Uterus (tissue), 4 donors: ENCODE data around the gene PDZD8. TPM values are rescaled to one million over a fixed set of nuclear protein-coding genes. Genes with fewer than 3 reads are reported as not detected.

ENCODE experiments used
- DNase-seq, 2 donors: peaks; one replicate each; pipeline ENCODE4 v3.0.0-alpha.2; 2019 to 2020
- H3K27ac ChIP-seq, 2 donors: fragments of 200-600 bp; sonication (generic); 1 replicate in 1 of 2; 2 replicates in 1 of 2; pipeline ENCODE4 v1.5.1; 2016 to 2018
- H3K27me3 ChIP-seq, 2 donors: fragments of 200-600 bp; sonication (generic); one replicate each; pipeline ENCODE4 v1.5.1; 2018 to 2019; ENCODE audit warnings: control low read depth in 1 of 2
- H3K36me3 ChIP-seq, 2 donors: fragments of 200-600 bp; sonication (generic); one replicate each; pipeline ENCODE4 v1.5.1; 2019; ENCODE audit warnings: control low read depth in 1 of 2
- H3K4me1 ChIP-seq, 2 donors: fragments of 200-600 bp; sonication (generic); one replicate each; pipeline ENCODE4 v1.5.1; 2018 to 2019; ENCODE audit warnings: control low read depth in 1 of 2
- H3K4me3 ChIP-seq, 2 donors: fragments of 200-600 bp; sonication (generic); 1 replicate in 1 of 2; 2 replicates in 1 of 2; pipeline ENCODE4 v1.5.1; 2018 to 2019; ENCODE audit warnings: mild to moderate bottlenecking in 1 of 2
- H3K9me3 ChIP-seq, 2 donors: fragments of 200-600 bp; sonication (generic); one replicate each; pipeline ENCODE4 v1.5.1; 2019; ENCODE audit warnings: control low read depth in 1 of 2
- POLR2A ChIP-seq, 2 donors: fragments of 450-650 bp; IDR thresholded peaks; one replicate each; pipeline ENCODE4 v1.6.1; 2016; ENCODE audit warnings: antibody characterized with exemption in 2 of 2, mild to moderate bottlenecking in 1 of 2, moderate library complexity in 1 of 2
- intact Hi-C: fragments of 100-400 bp; cut with DNase I; formaldehyde crosslinking; loops from one replicate; pipeline ENCODE4 v1.15.1; 2023; ENCODE audit warnings: low total_unique reads
- total RNA-seq, 4 donors: library from RNA; depleted of rRNA in 3 of 4; stranded (reverse); fragments of >200 nt in 3 of 4; gene quantifications; one replicate each; pipeline versions ENCODE4 v1.1.0 to v1.2.4, GENCODE V29; 2014 to 2023
- TF ChIP-seq, protein P1 (sequence below), 4 experiments: fragments of 200-600 bp in 2 of 4; fragments of 450-650 bp in 2 of 4; sonication (generic) in 2 of 4; IDR thresholded peaks; one replicate each; pipeline ENCODE4 v1.5.1; 2016 to 2019; ENCODE audit warnings: antibody characterized with exemption in 4 of 4, mild to moderate bottlenecking in 2 of 4, moderate library complexity in 1 of 4
- donor health status: DM: yes; HTN: yes; CAD: no.

Gene PDZD8
- total RNA-seq, 4 donors from 2014 or later, result 13.8 to 44.1 (median 35.6) TPM

DNA sequence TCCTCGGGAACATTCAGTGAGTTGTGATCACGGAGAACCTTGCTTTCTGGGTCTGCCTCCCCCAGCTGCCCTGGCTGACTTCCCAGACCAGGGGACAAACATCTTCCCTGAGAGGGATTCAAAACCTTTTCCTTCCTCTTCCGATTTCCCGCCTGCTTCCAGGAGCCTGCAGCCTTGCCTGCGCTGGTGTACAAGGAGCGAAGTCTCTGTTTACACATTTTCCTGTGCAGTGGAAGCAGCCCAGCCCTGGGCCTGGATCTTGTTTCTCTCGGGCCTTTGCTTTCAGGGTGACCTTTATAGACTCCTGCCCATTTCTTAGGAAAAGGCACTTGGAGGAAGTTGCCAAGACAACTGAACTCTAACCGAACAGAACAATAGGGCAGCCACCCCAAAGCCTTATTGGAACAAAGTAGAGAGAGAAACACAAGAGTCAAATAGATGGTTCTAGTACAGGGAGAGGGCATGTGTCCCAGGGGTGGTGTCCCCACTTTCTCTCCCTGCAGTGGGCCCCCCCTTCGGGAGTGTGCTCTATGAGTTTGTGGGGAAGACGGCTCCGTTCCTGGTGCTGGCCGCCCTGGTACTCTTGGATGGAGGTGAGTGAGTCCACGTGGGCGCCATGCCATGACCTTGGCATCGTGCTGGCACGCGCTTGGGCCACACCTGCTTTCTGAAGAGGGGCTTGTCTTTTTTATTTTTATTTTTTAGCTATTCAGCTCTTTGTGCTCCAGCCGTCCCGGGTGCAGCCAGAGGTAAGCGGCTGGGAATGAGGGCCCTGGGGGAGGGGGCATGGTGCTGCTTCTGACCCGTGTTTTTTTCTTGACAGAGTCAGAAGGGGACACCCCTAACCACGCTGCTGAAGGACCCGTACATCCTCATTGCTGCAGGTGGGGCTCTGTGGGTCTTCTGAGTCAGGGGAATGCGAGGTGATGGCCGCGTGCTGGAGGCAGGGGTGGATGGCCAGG lies 120.2 kb downstream of the PDZD8 start:
- Histone ChIP-seq H3K27ac (no peak overlapping the region), H3K27me3 (no peaks in the 10 kb centered on the region), H3K36me3 (no peaks in the 10 kb centered on the region), H3K4me1 (no peaks in the 10 kb centered on the region), H3K9me3 (no peaks in the 10 kb centered on the region), H3K4me3 (no peak overlapping the region)
- TF ChIP-seq, protein P1, sequence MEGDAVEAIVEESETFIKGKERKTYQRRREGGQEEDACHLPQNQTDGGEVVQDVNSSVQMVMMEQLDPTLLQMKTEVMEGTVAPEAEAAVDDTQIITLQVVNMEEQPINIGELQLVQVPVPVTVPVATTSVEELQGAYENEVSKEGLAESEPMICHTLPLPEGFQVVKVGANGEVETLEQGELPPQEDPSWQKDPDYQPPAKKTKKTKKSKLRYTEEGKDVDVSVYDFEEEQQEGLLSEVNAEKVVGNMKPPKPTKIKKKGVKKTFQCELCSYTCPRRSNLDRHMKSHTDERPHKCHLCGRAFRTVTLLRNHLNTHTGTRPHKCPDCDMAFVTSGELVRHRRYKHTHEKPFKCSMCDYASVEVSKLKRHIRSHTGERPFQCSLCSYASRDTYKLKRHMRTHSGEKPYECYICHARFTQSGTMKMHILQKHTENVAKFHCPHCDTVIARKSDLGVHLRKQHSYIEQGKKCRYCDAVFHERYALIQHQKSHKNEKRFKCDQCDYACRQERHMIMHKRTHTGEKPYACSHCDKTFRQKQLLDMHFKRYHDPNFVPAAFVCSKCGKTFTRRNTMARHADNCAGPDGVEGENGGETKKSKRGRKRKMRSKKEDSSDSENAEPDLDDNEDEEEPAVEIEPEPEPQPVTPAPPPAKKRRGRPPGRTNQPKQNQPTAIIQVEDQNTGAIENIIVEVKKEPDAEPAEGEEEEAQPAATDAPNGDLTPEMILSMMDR (IDR thresholded peaks at IDR 0.05), result no peak
- no peak for TF ChIP-seq POLR2A (IDR thresholded peaks at IDR 0.05)
- intact Hi-C loops, result no loop called here
- DNase-seq, result no peak

DNA sequence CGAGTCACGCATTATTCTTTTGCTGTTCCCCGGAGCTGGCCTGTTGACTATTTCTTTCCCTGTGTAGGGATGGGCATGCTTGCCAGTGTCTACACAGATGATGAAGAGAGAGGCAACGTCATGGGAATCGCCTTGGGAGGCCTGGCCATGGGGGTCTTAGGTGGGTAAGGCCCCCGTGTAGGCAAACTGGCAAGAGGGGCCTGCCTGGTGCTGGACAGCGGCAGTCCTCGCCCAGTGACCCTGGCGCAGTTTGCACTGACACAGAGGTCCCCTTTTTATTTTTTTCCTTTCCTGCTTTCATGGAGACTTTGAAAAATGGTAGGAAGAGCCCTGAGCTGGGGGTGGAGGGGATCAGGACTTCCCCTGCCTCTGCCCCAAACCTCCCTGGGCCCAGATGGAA lies 120.9 kb downstream of the PDZD8 start:
- Histone ChIP-seq H3K9me3 (no peaks in the 10 kb centered on the region), H3K4me1 (no peaks in the 10 kb centered on the region), H3K27me3 (no peaks in the 10 kb centered on the region), H3K36me3 (no peaks in the 10 kb centered on the region), H3K27ac (no peak overlapping the region), H3K4me3 (no peak overlapping the region)
- DNase-seq, result no peak
- TF ChIP-seq POLR2A (IDR thresholded peaks at IDR 0.05), result no peak
- TF ChIP-seq, protein P1 (IDR thresholded peaks at IDR 0.05), result no peak
- intact Hi-C loops, result no loop called here

DNA sequence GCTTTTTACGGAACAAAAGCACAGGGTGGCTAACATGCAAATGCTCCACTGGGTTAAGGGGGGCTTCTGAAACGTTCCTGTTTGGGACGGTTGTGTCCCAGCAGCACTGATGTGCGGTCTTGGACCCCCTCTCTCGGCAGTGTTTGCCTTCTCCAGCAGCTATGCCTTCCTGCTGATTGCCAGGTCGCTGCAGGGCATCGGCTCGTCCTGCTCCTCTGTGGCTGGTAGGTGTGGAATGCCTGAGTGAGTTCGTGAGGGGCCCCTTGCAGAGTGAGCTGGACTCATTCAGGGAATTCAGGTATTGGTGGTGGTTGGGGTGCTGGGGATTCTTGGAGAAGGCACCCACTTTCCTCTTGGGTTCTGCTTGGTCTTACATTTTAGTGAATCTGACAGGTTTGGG lies 121.3 kb downstream of the PDZD8 start:
- DNase-seq, result no peak
- Histone ChIP-seq H3K27me3 (no peaks in the 10 kb centered on the region), H3K4me1 (no peaks in the 10 kb centered on the region), H3K27ac (no peak overlapping the region), H3K36me3 (no peaks in the 10 kb centered on the region), H3K9me3 (no peaks in the 10 kb centered on the region), H3K4me3 (no peak overlapping the region)
- TF ChIP-seq POLR2A (IDR thresholded peaks at IDR 0.05), result no peak
- TF ChIP-seq, protein P1 (IDR thresholded peaks at IDR 0.05), result no peak
- intact Hi-C loops, result no loop called here

DNA sequence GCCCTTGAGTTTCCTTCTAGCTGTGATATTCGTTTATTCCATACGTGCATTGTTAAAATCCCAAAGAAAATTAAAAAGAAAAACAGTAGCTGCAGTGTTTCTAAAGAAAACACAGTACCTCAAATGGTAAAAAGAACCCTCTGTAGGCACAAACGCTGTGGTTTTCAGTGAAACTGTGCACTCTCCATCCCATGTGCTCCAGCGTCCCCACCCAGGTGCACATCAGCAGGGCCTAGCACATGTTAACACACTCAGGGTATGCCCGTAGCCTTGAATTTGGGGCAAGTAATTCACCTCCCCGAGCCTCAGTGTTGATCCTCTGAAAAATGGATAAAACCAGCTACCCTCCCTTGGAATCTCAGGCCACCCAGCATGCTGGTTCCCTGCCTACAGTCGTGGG lies 124.8 kb downstream of the PDZD8 start:
- H3K36me3 ChIP-seq, result no peaks in the 10 kb centered on the region
- TF ChIP-seq, protein P1 (IDR thresholded peaks at IDR 0.05), result no peak
- TF ChIP-seq POLR2A (IDR thresholded peaks at IDR 0.05), result no peak
- no peaks in the 10 kb centered on the region for H3K4me1 ChIP-seq
- H3K27ac ChIP-seq, result no peak overlapping the region
- H3K9me3 ChIP-seq, result no peaks in the 10 kb centered on the region
- intact Hi-C loops, result no loop called here
- H3K27me3 ChIP-seq, result no peaks in the 10 kb centered on the region
- DNase-seq, result no peak
- no peak overlapping the region for H3K4me3 ChIP-seq

DNA sequence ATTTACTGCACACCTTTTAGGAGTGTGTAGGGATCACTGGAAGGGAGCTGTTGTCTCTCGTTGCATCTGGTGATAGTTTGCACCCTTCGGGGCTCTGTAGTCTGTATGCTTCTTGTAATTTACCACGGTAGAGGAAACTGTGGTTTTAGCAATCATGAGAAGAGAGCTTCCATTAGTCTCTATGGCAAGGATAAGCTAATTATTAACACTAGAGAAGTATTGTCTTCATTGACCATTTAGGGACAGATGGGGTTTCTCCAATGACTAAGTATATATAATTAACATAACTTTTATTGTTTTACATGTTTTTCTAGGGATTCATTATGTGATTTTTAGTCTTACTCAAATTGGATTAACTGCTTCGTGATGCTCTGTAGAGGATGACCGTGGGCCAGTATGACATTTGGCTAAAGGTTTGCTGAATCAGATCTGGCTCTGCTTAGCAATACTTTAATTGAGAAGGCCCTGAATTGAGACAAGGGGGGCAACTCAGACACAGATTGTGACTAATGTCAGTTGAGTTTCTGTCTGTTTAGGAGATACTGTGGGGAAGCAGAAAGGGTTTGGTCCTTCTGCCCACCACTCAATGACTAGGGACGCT lies 125.6 kb downstream of the PDZD8 start:
- Histone ChIP-seq H3K4me1 (no peaks in the 10 kb centered on the region), H3K27me3 (no peaks in the 10 kb centered on the region), H3K27ac (no peak overlapping the region), H3K4me3 (no peak overlapping the region), H3K9me3 (no peaks in the 10 kb centered on the region), H3K36me3 (no peaks in the 10 kb centered on the region)
- TF ChIP-seq POLR2A (IDR thresholded peaks at IDR 0.05), result no peak
- TF ChIP-seq, protein P1 (IDR thresholded peaks at IDR 0.05), result no peak
- intact Hi-C loops, result no loop called here
- DNase-seq, result no peak
